ENCODE results near the gene CDK13. TPM values are rescaled to one million over a fixed set of nuclear protein-coding genes. Genes with fewer than 3 reads are reported as not detected.
"Not testable (repeated sequence)": the region's sequence is repeated elsewhere in the genome, so short reads cannot be mapped to it uniquely, and the experiment has no call there.

The CDK13 gene
- total and polyA plus RNA-seq, 9 of the 15 experiments (the other 6 are each of a cell fraction or from before 2014, with no cell fraction given) = 9.8 to 46.1 (median 32.4) TPM

DNA sequence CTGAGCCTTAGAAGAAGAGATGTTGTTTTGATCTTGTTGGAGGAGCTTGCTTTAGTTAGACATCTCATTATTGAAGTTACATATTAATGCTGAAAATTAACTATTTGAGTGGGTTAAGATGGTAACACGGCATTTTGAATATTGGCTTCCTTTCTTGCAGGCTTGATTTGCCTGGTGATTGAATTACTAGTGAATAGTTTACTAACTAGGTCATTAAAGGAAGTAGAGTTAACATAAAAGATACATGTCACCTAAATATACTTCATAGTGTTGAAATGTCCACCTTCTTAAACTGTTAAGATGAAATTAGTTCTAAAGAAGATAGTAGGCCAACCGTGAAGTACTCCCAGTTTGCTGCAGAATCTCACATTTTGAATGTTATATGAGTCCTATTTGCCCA is 165.9 kb downstream of the CDK13 start:
- in situ Hi-C loops (cut with MboI) (no loop called here), intact Hi-C loops (cut with micrococcal nuclease) (no loop called here)
- H3K9ac ChIP-seq (ENCODE audit: insufficient read depth in 1 of 2, low read depth in 2 of 2, low read length in 2 of 2) = no peak overlapping the region
- no peaks in the 10 kb centered on the region for H3K9me3 ChIP-seq (replicated peaks; ENCODE audit: control insufficient read depth, insufficient read depth, low read depth, low read length)
- ChIA-PET CTCF (ENCODE audit: low intra/inter-chr PET ratio) (no interaction called here), POLR2A (no interaction called here)
- no peak overlapping the region for H3K4me3 ChIP-seq
- FAIRE-seq = no peak
- H3K27ac ChIP-seq (ENCODE audit: extremely low read depth, low read depth, low read length) = no peak overlapping the region
- WGBS (ENCODE audit: insufficient coverage, low coverage, missing lambda C conversion rate) = 60% methylated on average over 2 of the region's 2 CpGs
- no peaks in the 10 kb centered on the region for H3K4me1 ChIP-seq (replicated peaks in 1 of 2; ENCODE audit: control insufficient read depth in 2 of 2, insufficient read depth in 2 of 2, low read length in 2 of 2)
- H2AFZ ChIP-seq (ENCODE audit: low read depth, low read length) = no peak overlapping the region
- no TSS peak for BruUV-seq (replicated peaks)
- TF ChIP-seq, protein P1, sequence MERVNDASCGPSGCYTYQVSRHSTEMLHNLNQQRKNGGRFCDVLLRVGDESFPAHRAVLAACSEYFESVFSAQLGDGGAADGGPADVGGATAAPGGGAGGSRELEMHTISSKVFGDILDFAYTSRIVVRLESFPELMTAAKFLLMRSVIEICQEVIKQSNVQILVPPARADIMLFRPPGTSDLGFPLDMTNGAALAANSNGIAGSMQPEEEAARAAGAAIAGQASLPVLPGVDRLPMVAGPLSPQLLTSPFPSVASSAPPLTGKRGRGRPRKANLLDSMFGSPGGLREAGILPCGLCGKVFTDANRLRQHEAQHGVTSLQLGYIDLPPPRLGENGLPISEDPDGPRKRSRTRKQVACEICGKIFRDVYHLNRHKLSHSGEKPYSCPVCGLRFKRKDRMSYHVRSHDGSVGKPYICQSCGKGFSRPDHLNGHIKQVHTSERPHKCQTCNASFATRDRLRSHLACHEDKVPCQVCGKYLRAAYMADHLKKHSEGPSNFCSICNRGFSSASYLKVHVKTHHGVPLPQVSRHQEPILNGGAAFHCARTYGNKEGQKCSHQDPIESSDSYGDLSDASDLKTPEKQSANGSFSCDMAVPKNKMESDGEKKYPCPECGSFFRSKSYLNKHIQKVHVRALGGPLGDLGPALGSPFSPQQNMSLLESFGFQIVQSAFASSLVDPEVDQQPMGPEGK (CRISPR knock-in tag; IDR thresholded peaks at IDR 0.05; ENCODE audit: borderline replicate concordance) = no peak
- TF ChIP-seq, protein P2, sequence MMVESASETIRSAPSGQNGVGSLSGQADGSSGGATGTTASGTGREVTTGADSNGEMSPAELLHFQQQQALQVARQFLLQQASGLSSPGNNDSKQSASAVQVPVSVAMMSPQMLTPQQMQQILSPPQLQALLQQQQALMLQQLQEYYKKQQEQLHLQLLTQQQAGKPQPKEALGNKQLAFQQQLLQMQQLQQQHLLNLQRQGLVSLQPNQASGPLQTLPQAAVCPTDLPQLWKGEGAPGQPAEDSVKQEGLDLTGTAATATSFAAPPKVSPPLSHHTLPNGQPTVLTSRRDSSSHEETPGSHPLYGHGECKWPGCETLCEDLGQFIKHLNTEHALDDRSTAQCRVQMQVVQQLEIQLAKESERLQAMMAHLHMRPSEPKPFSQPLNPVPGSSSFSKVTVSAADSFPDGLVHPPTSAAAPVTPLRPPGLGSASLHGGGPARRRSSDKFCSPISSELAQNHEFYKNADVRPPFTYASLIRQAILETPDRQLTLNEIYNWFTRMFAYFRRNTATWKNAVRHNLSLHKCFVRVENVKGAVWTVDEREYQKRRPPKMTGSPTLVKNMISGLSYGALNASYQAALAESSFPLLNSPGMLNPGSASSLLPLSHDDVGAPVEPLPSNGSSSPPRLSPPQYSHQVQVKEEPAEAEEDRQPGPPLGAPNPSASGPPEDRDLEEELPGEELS (CRISPR knock-in tag; IDR thresholded peaks at IDR 0.05; ENCODE audit: borderline replicate concordance) = no peak
- TF ChIP-seq ZNF217 (CRISPR knock-in tag; IDR thresholded peaks at IDR 0.05) = no peak
- no peak for TF ChIP-seq CHD4 (IDR thresholded peaks at IDR 0.05; ENCODE audit: insufficient read depth, insufficient replicate concordance, low read depth, low read length, poor library complexity, severe bottlenecking)
- no peaks in the 10 kb centered on the region for H3K79me2 ChIP-seq (ENCODE audit: control insufficient read depth, insufficient read depth, low read length)
- DNase-seq (ENCODE audit: extremely low read depth in 1 of 4, low spot score in 3 of 4) = no peak
- H3K36me3 ChIP-seq (ENCODE audit: control insufficient read depth, insufficient read depth, low read length) = no peaks in the 10 kb centered on the region; the same call in 2 of the 3 replicates
- ATAC-seq = no peak
- H3K9me1 ChIP-seq (ENCODE audit: control insufficient read depth, insufficient read depth, low read length) = no peaks in the 10 kb centered on the region
- no peaks in the 10 kb centered on the region for H3K27me3 ChIP-seq (ENCODE audit: control insufficient read depth in 2 of 2, insufficient read depth in 2 of 2, low read length in 2 of 2)
- no peak overlapping the region for H3K4me2 ChIP-seq (ENCODE audit: insufficient read depth, low read length)
- H4K20me1 ChIP-seq (replicated peaks; ENCODE audit: control insufficient read depth, insufficient read depth, low read length) = no peaks in the 10 kb centered on the region

DNA sequence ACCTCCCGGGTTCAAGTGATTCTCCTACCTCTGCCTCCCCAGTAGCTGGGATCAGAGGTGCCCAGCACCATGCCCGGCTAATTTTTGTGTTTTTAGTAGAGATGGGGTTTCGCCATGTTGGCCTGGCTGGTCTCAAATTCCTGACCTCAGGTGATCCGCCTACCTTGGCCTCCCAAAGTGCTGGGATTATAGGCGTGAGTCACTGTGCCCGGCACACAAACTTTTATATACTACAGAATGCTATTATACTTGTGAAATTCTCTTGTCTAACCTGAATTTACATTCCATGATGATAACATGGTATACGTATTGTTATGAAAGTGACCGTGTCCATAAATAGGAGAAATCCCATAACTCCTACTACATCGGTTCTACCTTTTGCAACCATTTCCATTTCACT is 167.1 kb downstream of the CDK13 start:
- CTCF ChIA-PET (ENCODE audit: low intra/inter-chr PET ratio); H3K9me3 ChIP-seq (replicated peaks; ENCODE audit: control insufficient read depth, insufficient read depth, low read depth, low read length); H3K79me2 ChIP-seq (ENCODE audit: control insufficient read depth, insufficient read depth, low read length); H3K4me1 ChIP-seq (replicated peaks in 1 of 2; ENCODE audit: control insufficient read depth in 2 of 2, insufficient read depth in 2 of 2, low read length in 2 of 2); H3K4me3 ChIP-seq; intact Hi-C loops (cut with micrococcal nuclease); BruUV-seq (replicated peaks); H3K4me2 ChIP-seq (ENCODE audit: insufficient read depth, low read length); H2AFZ ChIP-seq (ENCODE audit: low read depth, low read length); H3K27me3 ChIP-seq (ENCODE audit: control insufficient read depth in 2 of 2, insufficient read depth in 2 of 2, low read length in 2 of 2); ATAC-seq; H3K9ac ChIP-seq (ENCODE audit: insufficient read depth in 1 of 2, low read depth in 2 of 2, low read length in 2 of 2); H3K9me1 ChIP-seq (ENCODE audit: control insufficient read depth, insufficient read depth, low read length); H3K27ac ChIP-seq (ENCODE audit: extremely low read depth, low read depth, low read length); DNase-seq (ENCODE audit: extremely low read depth in 1 of 4, low spot score in 3 of 4); H3K36me3 ChIP-seq (ENCODE audit: control insufficient read depth, insufficient read depth, low read length); H4K20me1 ChIP-seq (replicated peaks; ENCODE audit: control insufficient read depth, insufficient read depth, low read length); in situ Hi-C loops (cut with MboI); FAIRE-seq: not testable (repeated sequence)
- 81% methylated on average over 9 of the region's 9 CpGs for WGBS (ENCODE audit: insufficient coverage, low coverage, missing lambda C conversion rate)
- POLR2A ChIA-PET = interaction anchor here (0.6 kb wide), 1 partner anchor 645 kb away, joined by 5 read pairs; no protein-coding TSS in a partner anchor

DNA sequence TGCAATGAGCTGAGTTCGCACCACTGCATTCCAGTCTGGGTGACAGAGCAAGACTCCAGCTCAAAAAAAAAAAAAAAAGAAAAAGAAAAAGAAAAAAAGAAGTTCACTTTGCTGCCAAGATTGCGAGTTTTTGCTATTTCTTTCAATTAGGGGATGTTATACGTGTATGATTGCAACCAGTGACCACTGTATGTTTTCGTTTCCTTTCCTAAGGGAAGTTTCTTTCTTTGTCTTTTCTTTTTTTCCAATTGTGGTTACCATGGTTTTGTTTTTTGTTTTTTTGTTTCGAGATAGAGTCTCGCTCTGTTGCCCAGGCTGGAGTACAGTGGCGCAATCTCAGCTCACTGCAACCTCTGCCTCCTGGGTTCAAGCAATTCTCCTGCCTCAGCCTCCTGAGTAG is 168.1 kb downstream of the CDK13 start:
- H3K9me3 ChIP-seq (replicated peaks; ENCODE audit: control insufficient read depth, insufficient read depth, low read depth, low read length); DNase-seq (ENCODE audit: extremely low read depth in 1 of 4, low spot score in 3 of 4); H3K36me3 ChIP-seq (ENCODE audit: control insufficient read depth, insufficient read depth, low read length); H2AFZ ChIP-seq (ENCODE audit: low read depth, low read length); FAIRE-seq; H3K4me2 ChIP-seq (ENCODE audit: insufficient read depth, low read length); H3K27ac ChIP-seq (ENCODE audit: extremely low read depth, low read depth, low read length); intact Hi-C loops (cut with micrococcal nuclease); H3K4me3 ChIP-seq; POLR2A ChIA-PET; BruUV-seq (replicated peaks); H3K27me3 ChIP-seq (ENCODE audit: control insufficient read depth in 2 of 2, insufficient read depth in 2 of 2, low read length in 2 of 2); H4K20me1 ChIP-seq (replicated peaks; ENCODE audit: control insufficient read depth, insufficient read depth, low read length); H3K9me1 ChIP-seq (ENCODE audit: control insufficient read depth, insufficient read depth, low read length); H3K79me2 ChIP-seq (ENCODE audit: control insufficient read depth, insufficient read depth, low read length); CTCF ChIA-PET (ENCODE audit: low intra/inter-chr PET ratio); H3K4me1 ChIP-seq (replicated peaks in 1 of 2; ENCODE audit: control insufficient read depth in 2 of 2, insufficient read depth in 2 of 2, low read length in 2 of 2); H3K9ac ChIP-seq (ENCODE audit: insufficient read depth in 1 of 2, low read depth in 2 of 2, low read length in 2 of 2); in situ Hi-C loops (cut with MboI); ATAC-seq: not testable (repeated sequence)
- WGBS (ENCODE audit: insufficient coverage, low coverage, missing lambda C conversion rate) = 86% methylated on average over 6 of the region's 7 CpGs
